ENCODE measurements around the gene CELA3A.
"Not testable (repeated sequence)": the region's sequence is repeated elsewhere in the genome, so short reads cannot be mapped to it uniquely, and the experiment has no call there.

DNA sequence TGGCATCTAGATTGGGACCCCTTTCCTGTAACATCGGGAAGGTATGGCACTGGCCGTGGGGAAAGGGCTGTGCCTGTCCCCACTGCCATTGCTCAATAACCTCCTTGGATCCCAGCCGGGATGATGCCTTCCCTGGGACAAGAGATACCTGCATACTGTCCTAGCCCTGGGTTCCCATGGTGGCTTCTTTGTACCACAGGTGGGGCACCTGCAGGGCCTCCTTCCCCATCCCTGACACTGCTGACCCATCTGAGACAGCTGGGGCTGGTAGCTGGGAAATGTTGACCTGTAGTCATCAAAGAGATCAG is 4.8 kb upstream of the CELA3A start:
- TF ChIP-seq, protein P1, sequence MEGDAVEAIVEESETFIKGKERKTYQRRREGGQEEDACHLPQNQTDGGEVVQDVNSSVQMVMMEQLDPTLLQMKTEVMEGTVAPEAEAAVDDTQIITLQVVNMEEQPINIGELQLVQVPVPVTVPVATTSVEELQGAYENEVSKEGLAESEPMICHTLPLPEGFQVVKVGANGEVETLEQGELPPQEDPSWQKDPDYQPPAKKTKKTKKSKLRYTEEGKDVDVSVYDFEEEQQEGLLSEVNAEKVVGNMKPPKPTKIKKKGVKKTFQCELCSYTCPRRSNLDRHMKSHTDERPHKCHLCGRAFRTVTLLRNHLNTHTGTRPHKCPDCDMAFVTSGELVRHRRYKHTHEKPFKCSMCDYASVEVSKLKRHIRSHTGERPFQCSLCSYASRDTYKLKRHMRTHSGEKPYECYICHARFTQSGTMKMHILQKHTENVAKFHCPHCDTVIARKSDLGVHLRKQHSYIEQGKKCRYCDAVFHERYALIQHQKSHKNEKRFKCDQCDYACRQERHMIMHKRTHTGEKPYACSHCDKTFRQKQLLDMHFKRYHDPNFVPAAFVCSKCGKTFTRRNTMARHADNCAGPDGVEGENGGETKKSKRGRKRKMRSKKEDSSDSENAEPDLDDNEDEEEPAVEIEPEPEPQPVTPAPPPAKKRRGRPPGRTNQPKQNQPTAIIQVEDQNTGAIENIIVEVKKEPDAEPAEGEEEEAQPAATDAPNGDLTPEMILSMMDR (IDR thresholded peaks at IDR 0.05), result not testable (repeated sequence)
- TF ChIP-seq EP300 (IDR thresholded peaks at IDR 0.05), result not testable (repeated sequence)

Measured in upper lobe of left lung (tissue), 4 donors.